Measurements from ENCODE around the gene SLC16A14.

GRCh38 chr2:230018153-230018552 is 50.6 kb downstream of the SLC16A14 start:
- TF ChIP-seq, protein P1, sequence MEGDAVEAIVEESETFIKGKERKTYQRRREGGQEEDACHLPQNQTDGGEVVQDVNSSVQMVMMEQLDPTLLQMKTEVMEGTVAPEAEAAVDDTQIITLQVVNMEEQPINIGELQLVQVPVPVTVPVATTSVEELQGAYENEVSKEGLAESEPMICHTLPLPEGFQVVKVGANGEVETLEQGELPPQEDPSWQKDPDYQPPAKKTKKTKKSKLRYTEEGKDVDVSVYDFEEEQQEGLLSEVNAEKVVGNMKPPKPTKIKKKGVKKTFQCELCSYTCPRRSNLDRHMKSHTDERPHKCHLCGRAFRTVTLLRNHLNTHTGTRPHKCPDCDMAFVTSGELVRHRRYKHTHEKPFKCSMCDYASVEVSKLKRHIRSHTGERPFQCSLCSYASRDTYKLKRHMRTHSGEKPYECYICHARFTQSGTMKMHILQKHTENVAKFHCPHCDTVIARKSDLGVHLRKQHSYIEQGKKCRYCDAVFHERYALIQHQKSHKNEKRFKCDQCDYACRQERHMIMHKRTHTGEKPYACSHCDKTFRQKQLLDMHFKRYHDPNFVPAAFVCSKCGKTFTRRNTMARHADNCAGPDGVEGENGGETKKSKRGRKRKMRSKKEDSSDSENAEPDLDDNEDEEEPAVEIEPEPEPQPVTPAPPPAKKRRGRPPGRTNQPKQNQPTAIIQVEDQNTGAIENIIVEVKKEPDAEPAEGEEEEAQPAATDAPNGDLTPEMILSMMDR (IDR thresholded peaks at IDR 0.05; ENCODE audit: insufficient read depth, low read length, poor library complexity, severe bottlenecking) = no peak
- TF ChIP-seq EZH2phosphoT487 (conservative IDR thresholded peaks at IDR 0.05; ENCODE audit: low read length) = no peak
